Measurements from ENCODE around the gene PLCXD3.

The PLCXD3 gene

GRCh38 chr5:41309275-41309674 is 201.1 kb downstream of the PLCXD3 start:
- no peak overlapping the region for H3K4me3 ChIP-seq (ENCODE audit: low read depth, low read length)

GRCh38 chr5:41306005-41306404 is 204.4 kb downstream of the PLCXD3 start:
- in situ Hi-C loops (cut with HindIII; ENCODE audit: low pct_ligation_motif_present, low sequenced_read_pairs), result no loop called here
- Histone ChIP-seq H3K27me3 (replicated peaks) (no peaks in the 10 kb centered on the region), H3K36me3 (replicated peaks) (no peaks in the 10 kb centered on the region), H3K4me3 (ENCODE audit: low read depth, low read length) (no peak overlapping the region), H3K27ac (no peak overlapping the region)
- no peak for DNase-seq
- no peak for TF ChIP-seq CTCF (IDR thresholded peaks at IDR 0.05; ENCODE audit: low read depth, low read length, missing control alignments)

More at GRCh38 chr5:41309275-41309674, 201.1 kb downstream of the PLCXD3 start:
- no peak for TF ChIP-seq CTCF (IDR thresholded peaks at IDR 0.05; ENCODE audit: low read depth, low read length, missing control alignments)
- H3K36me3 ChIP-seq (replicated peaks), result no peaks in the 10 kb centered on the region
- no peak overlapping the region for H3K27ac ChIP-seq
- H3K27me3 ChIP-seq (replicated peaks), result no peaks in the 10 kb centered on the region
- in situ Hi-C loops (cut with HindIII; ENCODE audit: low pct_ligation_motif_present, low sequenced_read_pairs), result no loop called here
- DNase-seq, result no peak

- no peak overlapping the region for H3K27ac ChIP-seq
- TF ChIP-seq CTCF (IDR thresholded peaks at IDR 0.05; ENCODE audit: low read depth, low read length, missing control alignments), result no peak
- no peaks in the 10 kb centered on the region for H3K36me3 ChIP-seq (replicated peaks)
- no peaks in the 10 kb centered on the region for H3K27me3 ChIP-seq (replicated peaks)
- DNase-seq, result no peak
- in situ Hi-C loops (cut with HindIII; ENCODE audit: low pct_ligation_motif_present, low sequenced_read_pairs), result no loop called here
- H3K4me3 ChIP-seq (ENCODE audit: low read depth, low read length), result no peak overlapping the region
Measured at GRCh38 chr5:41305056-41305455, 205.3 kb downstream of the PLCXD3 start.

- Histone ChIP-seq H3K27ac (no peak overlapping the region), H3K27me3 (replicated peaks) (no peaks in the 10 kb centered on the region), H3K4me3 (ENCODE audit: low read depth, low read length) (no peak overlapping the region), H3K36me3 (replicated peaks) (no peaks in the 10 kb centered on the region)
- TF ChIP-seq CTCF (IDR thresholded peaks at IDR 0.05; ENCODE audit: low read depth, low read length, missing control alignments), result no peak
- no peak for DNase-seq
- in situ Hi-C loops (cut with HindIII; ENCODE audit: low pct_ligation_motif_present, low sequenced_read_pairs), result no loop called here
Measured at GRCh38 chr5:41296066-41296465, 214.3 kb downstream of the PLCXD3 start.

- no peaks in the 10 kb centered on the region for H3K27me3 ChIP-seq (replicated peaks)
- H3K4me3 ChIP-seq (ENCODE audit: low read depth, low read length), result no peak overlapping the region
- no peak for DNase-seq
- no peak for TF ChIP-seq CTCF (IDR thresholded peaks at IDR 0.05; ENCODE audit: low read depth, low read length, missing control alignments)
- H3K27ac ChIP-seq, result no peak overlapping the region
- in situ Hi-C loops (cut with HindIII; ENCODE audit: low pct_ligation_motif_present, low sequenced_read_pairs), result no loop called here
- H3K36me3 ChIP-seq (replicated peaks), result no peaks in the 10 kb centered on the region
Measured at GRCh38 chr5:41291323-41291722, 219.1 kb downstream of the PLCXD3 start.

GRCh38 chr5:41290810-41291209 is 219.6 kb downstream of the PLCXD3 start:
- in situ Hi-C loops (cut with HindIII; ENCODE audit: low pct_ligation_motif_present, low sequenced_read_pairs), result no loop called here
- H3K27me3 ChIP-seq (replicated peaks), result no peaks in the 10 kb centered on the region
- H3K36me3 ChIP-seq (replicated peaks), result no peaks in the 10 kb centered on the region
- H3K27ac ChIP-seq, result no peak overlapping the region
- no peak for TF ChIP-seq CTCF (IDR thresholded peaks at IDR 0.05; ENCODE audit: low read depth, low read length, missing control alignments)
- DNase-seq, result no peak
- no peak overlapping the region for H3K4me3 ChIP-seq (ENCODE audit: low read depth, low read length)
